Epithelial cell of esophagus (primary cell): Measurements from ENCODE around the gene MYCT1.
"Not testable (repeated sequence)": the region's sequence is repeated elsewhere in the genome, so short reads cannot be mapped to it uniquely, and the experiment has no call there.

Source experiments
- DNase-seq: peaks from one replicate; pipeline ENCODE4 v3.0.0; 2010; ENCODE audit warnings: low read depth
- H3K4me3 ChIP-seq: 2 replicates; pipeline ENCODE4 v1.5.1; 2011; ENCODE audit warnings: mild to moderate bottlenecking, low read length, control low read depth
- TF ChIP-seq, protein P1 (sequence below): IDR thresholded peaks from 2 replicates; pipeline ENCODE4 v1.5.1; 2011; ENCODE audit warnings: low read depth, mild to moderate bottlenecking, low read length, control low read depth, inconsistent platforms; ENCODE audit not compliant: insufficient read depth; ENCODE audit errors: missing control alignments

The MYCT1 gene

GRCh38 chr6:152698692-152699091, 995 bp downstream of the MYCT1 start:
- no peak for DNase-seq
- TF ChIP-seq, protein P1, sequence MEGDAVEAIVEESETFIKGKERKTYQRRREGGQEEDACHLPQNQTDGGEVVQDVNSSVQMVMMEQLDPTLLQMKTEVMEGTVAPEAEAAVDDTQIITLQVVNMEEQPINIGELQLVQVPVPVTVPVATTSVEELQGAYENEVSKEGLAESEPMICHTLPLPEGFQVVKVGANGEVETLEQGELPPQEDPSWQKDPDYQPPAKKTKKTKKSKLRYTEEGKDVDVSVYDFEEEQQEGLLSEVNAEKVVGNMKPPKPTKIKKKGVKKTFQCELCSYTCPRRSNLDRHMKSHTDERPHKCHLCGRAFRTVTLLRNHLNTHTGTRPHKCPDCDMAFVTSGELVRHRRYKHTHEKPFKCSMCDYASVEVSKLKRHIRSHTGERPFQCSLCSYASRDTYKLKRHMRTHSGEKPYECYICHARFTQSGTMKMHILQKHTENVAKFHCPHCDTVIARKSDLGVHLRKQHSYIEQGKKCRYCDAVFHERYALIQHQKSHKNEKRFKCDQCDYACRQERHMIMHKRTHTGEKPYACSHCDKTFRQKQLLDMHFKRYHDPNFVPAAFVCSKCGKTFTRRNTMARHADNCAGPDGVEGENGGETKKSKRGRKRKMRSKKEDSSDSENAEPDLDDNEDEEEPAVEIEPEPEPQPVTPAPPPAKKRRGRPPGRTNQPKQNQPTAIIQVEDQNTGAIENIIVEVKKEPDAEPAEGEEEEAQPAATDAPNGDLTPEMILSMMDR, result no peak
- no peak overlapping the region for H3K4me3 ChIP-seq

GRCh38 chr6:152700427-152700826, 2.7 kb downstream of the MYCT1 start:
- no peak overlapping the region for H3K4me3 ChIP-seq
- TF ChIP-seq, protein P1, result no peak
- DNase-seq, result no peak

DNA sequence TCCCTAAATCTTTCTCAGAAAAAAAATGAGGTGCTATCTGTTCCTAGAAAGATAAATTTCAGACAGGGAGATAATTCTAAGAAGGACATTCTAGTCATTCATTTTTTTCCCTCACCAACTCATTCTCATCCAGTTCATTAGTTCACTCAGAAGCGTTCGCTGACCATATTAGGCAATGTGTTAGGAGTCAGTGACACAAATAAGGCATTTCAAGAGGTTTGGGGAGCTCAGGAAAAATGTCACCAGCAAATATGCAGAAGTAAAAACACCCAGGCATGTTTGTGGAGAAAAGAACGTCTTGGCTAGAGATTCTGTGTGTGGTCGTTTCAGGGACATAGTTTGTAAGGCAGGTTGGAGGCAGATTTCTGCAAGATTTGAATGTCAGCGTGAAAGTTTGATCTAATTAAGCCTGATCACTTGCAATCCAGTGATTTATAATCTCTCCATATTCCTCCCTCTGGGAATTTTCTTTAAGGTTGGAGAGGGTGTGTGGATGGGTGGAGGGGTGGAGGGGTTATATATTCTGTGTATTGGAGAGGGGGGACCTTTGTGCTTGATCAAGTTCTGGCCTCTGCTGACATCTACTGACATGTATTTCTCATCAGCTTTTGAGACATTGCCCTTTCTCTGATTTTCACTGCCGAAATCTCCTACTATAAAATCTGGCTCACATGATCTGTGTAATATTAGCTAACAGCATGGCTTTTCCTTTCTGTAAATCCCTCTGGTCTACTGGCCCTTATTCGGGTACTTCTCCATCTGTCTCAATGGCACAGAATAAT, 3.6 kb downstream of the MYCT1 start:
- TF ChIP-seq, protein P1, result no peak
- DNase-seq, result no peak
- no peak overlapping the region for H3K4me3 ChIP-seq

DNA sequence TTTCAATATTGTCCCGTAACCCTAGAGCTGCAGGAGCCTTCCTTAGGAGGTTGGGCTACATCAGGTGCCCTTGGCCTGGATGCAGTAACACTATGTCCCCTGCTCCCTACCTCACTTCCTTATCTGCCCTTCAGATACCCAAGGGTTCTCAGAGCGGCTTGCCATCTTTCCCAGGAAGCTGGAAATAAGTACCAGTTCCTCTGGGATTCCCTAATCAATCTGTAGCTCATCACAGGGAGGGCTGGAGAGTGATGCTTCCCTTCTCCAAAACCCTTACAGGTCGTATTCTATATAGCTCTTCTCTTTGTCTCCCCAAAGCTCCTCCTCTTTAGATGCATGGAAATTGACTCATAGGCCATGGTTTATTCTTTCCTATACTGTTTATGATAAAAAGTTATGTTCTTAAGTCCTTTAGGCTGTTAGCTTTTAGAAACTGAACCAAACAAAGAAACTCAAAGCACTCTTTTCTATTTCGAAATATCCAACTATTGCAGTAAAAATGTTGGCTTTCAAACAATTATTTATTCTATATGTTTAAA, 4.2 kb downstream of the MYCT1 start:
- DNase-seq, result no peak
- no peak overlapping the region for H3K4me3 ChIP-seq
- TF ChIP-seq, protein P1, result no peak

DNA sequence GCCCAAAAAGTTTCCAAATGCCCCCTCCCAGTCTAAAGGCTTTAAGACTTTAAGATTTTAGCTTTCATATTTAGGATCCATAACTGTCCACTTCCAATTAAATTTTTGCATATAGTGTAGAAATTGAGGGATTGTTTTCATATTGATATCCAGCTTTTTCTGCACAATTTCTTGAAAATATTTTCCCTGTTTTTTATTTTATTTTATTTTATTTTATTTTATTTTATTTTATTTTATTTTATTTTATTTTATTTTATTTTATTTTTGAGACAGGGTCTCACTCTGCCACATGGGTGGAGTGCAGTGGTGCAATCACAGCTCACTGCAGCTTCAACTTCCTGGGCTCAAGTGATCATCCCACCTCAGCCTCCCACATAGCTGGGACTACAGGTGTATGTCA, 6.1 kb downstream of the MYCT1 start:
- not testable (repeated sequence) for H3K4me3 ChIP-seq, DNase-seq

- TF ChIP-seq, protein P1, result no peak
- H3K4me3 ChIP-seq, result no peak overlapping the region
- DNase-seq, result no peak
Measured at GRCh38 chr6:152705327-152705726, 7.6 kb downstream of the MYCT1 start.

DNA sequence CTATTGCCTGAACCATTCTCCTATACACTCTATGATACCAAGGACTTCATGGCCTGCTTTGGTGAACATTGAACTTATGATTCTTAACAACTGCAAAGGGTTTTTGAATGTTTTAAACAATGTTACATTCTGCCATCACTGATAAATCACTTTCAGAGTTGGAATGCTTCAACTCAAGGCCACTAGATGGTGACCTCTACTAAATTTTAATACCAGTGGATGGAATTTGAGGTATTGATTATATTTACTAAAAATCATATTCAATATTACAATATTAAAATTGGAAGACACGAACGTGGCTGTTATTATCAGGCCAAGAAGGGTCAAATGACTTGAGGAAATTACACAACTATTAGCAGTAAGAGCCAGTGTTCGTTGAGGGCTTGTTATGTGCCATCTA, 18.6 kb downstream of the MYCT1 start:
- no peak overlapping the region for H3K4me3 ChIP-seq
- DNase-seq, result no peak
- TF ChIP-seq, protein P1, result no peak
